HepG2 (cell line): ENCODE data around the gene MBNL3. TPM values are rescaled to one million over a fixed set of nuclear protein-coding genes. Genes with fewer than 3 reads are reported as not detected.

Experiments used
- ARID5B ChIP-seq: IDR thresholded peaks from 2 replicates; pipeline ENCODE4 v1.4.0; 2020; ENCODE audit warnings: mild to moderate bottlenecking, missing genetic modification reagents
- ATF1 ChIP-seq: IDR thresholded peaks from 2 replicates; pipeline ENCODE4 v1.6.1; 2016; ENCODE audit warnings: mild to moderate bottlenecking, control low read depth
- CEBPG ChIP-seq: IDR thresholded peaks from 2 replicates; pipeline ENCODE4 v1.6.1; 2016
- FOXP4 ChIP-seq: sonication (generic); formaldehyde crosslinking; IDR thresholded peaks from 2 replicates; pipeline ENCODE4 v1.4.0; 2020; ENCODE audit warnings: missing genetic modification reagents
- HNRNPUL1 ChIP-seq: fragments of 200-400 bp; formaldehyde crosslinking; IDR thresholded peaks from 2 replicates; pipeline ENCODE4 v1.6.1; 2017; ENCODE audit warnings: low read depth, mild to moderate bottlenecking, low read length, moderate library complexity
- KDM6A ChIP-seq: IDR thresholded peaks from 2 replicates; pipeline ENCODE4 v1.6.1; 2016; ENCODE audit warnings: low read depth
- MLX ChIP-seq: IDR thresholded peaks from 2 replicates; pipeline ENCODE4 v1.6.1; 2016
- NR2C2 ChIP-seq: sonication (generic); formaldehyde crosslinking; IDR thresholded peaks from 2 replicates; pipeline ENCODE4 v1.4.0; 2020; ENCODE audit warnings: missing genetic modification reagents, mild to moderate bottlenecking, moderate library complexity, borderline replicate concordance
- RARA ChIP-seq: IDR thresholded peaks from 2 replicates; pipeline ENCODE4 v1.6.1; 2016; ENCODE audit warnings: missing genetic modification reagents, missing compliant biosample characterization
- SOX13 ChIP-seq, 3 experiments: fragments of 450-650 bp in 1 of 3; sonication (generic) in 1 of 3; formaldehyde crosslinking in 1 of 3; IDR thresholded peaks in 2 of 3; conservative IDR thresholded peaks in 1 of 3; 2 replicates each; pipeline versions ENCODE4 v1.5.0 to v1.6.1; 2016 to 2020; ENCODE audit warnings: antibody characterized with exemption in 1 of 3, mild to moderate bottlenecking in 1 of 3, missing compliant biosample characterization in 1 of 3, missing genetic modification reagents in 1 of 3, moderate library complexity in 1 of 3
- TCF7 ChIP-seq: sonication (generic); IDR thresholded peaks from 2 replicates; pipeline ENCODE4 v1.6.1; 2016; ENCODE audit warnings: antibody characterized with exemption, low read depth
- XBP1 ChIP-seq: sonication (generic); formaldehyde crosslinking; IDR thresholded peaks from 2 replicates; pipeline ENCODE4 v1.5.0; 2020; ENCODE audit warnings: missing genetic modification reagents
- ZNF296 ChIP-seq: sonication (generic); formaldehyde crosslinking; conservative IDR thresholded peaks from 2 replicates; pipeline ENCODE4 v1.5.0; 2020; ENCODE audit warnings: mild to moderate bottlenecking, missing genetic modification reagents
- ZNF891 ChIP-seq: sonication (generic); formaldehyde crosslinking; IDR thresholded peaks from 2 replicates; pipeline ENCODE4 v1.5.0; 2020; ENCODE audit warnings: mild to moderate bottlenecking, missing genetic modification reagents
- polyA plus RNA-seq, 8 experiments: library from polyadenylated mRNA; depleted of rRNA in 3 of 8; stranded (reverse) in 7 of 8; unstranded in 1 of 8; fragments of >200 nt; fragmentation: Illumina TruSeq in 4 of 8; extraction: Trizol in 4 of 8; gene quantifications; 2 replicates each; pipeline versions ENCODE4 v1.2.1 to v1.2.3, GENCODE V29; 2011 to 2016; ENCODE audit warnings: low read depth in 4 of 8, missing spikeins in 1 of 8, mixed read lengths in 1 of 8; ENCODE audit not compliant: insufficient read depth in 1 of 8
- total RNA-seq, 5 experiments: library from RNA; depleted of rRNA; stranded (reverse); fragments of >200 nt; fragmentation: Illumina TruSeq; extraction: Trizol; gene quantifications; 2 replicates each; pipeline ENCODE4 v1.2.3, GENCODE V29; 2016; ENCODE audit warnings: low read depth in 1 of 5

The MBNL3 gene
- total and polyA plus RNA-seq, 2 of the 13 experiments (the other 11 are each of a cell fraction or from before 2014, with no cell fraction given): 155 to 257 TPM

GRCh38 chrX:132483488-132483887 lies 5.3 kb downstream of the MBNL3 start (continued):
- peak; percentile 56 for TF ChIP-seq FOXP4 (CRISPR knock-in tag)
- peak; percentile 42; the same call in 1 of the 2 replicates for TF ChIP-seq ARID5B
- no peak for TF ChIP-seq ZNF891
- TF ChIP-seq ZNF296: no peak
- TF ChIP-seq CEBPG: peak; percentile 25; the same call in 1 of the 2 replicates
- 0 out of 2 replicates have a peak, but pooled peaks have one; percentile 27 for TF ChIP-seq TCF7
- no peak for TF ChIP-seq HNRNPUL1
- no peak for TF ChIP-seq SOX13 (IDR thresholded peaks at IDR 0.05)
- TF ChIP-seq SOX13 (CRISPR knock-in tag; conservative IDR thresholded peaks at IDR 0.05 in 1 of 2, IDR thresholded peaks at IDR 0.05 in 1 of 2): peak in 1 of 2 experiments; percentile 79; a peak in 2 of 4 replicates
- TF ChIP-seq NR2C2 (CRISPR knock-in tag): no peak
- TF ChIP-seq ATF1 (CRISPR knock-in tag): no peak
- peak; percentile 39 for TF ChIP-seq RARA (CRISPR knock-in tag)
- TF ChIP-seq XBP1: no peak
- no peak for TF ChIP-seq MLX
- peak; percentile 30; the same call in 1 of the 2 replicates for TF ChIP-seq KDM6A (CRISPR knock-in tag)
